GM12878 (cell line): ENCODE data around the gene CA11. TPM values are rescaled to one million over a fixed set of nuclear protein-coding genes. Genes with fewer than 3 reads are reported as not detected.

Experiments
- BHLHE40 ChIP-seq, 2 experiments: fragments of 450-650 bp in 1 of 2; IDR thresholded peaks; 2 replicates each; pipeline ENCODE4 v1.6.1; 2011 to 2017; ENCODE audit warnings: low read depth in 2 of 2, borderline replicate concordance in 1 of 2, improper control_type of control experiment in 1 of 2, low read length in 1 of 2, mild to moderate bottlenecking in 1 of 2
- BRCA1 ChIP-seq: IDR thresholded peaks from 2 replicates; pipeline ENCODE4 v1.6.1; 2011; ENCODE audit warnings: low read depth, low read length, improper control_type of control experiment
- DPF2 ChIP-seq: fragments of 450-650 bp; IDR thresholded peaks from 2 replicates; pipeline ENCODE4 v1.6.1; 2017; ENCODE audit warnings: mild to moderate bottlenecking
- KDM1A ChIP-seq: fragments of 200-600 bp; sonication (generic); IDR thresholded peaks from 2 replicates; pipeline ENCODE4 v1.6.1; 2016; ENCODE audit warnings: borderline replicate concordance
- NBN ChIP-seq: fragments of 450-650 bp; IDR thresholded peaks from 2 replicates; pipeline ENCODE4 v1.6.1; 2016
- RB1 ChIP-seq: fragments of 450-650 bp; formaldehyde crosslinking; IDR thresholded peaks from 2 replicates; pipeline ENCODE4 v1.6.1; 2017; ENCODE audit warnings: mild to moderate bottlenecking, borderline replicate concordance
- SIX5 ChIP-seq: IDR thresholded peaks from 2 replicates; pipeline ENCODE4 v1.6.1; 2011; ENCODE audit warnings: mild to moderate bottlenecking, low read depth, low read length, moderate library complexity; ENCODE audit not compliant: severe bottlenecking
- TCF7 ChIP-seq: IDR thresholded peaks from 2 replicates; pipeline ENCODE4 v1.6.1; 2014; ENCODE audit warnings: antibody characterized with exemption, borderline replicate concordance
- polyA plus RNA-seq, 11 experiments: library from polyadenylated mRNA; depleted of rRNA in 4 of 11; unstranded in 6 of 11; stranded (reverse) in 5 of 11; fragments of >200 nt; fragmentation: Nextera tagmentation in 4 of 11; fragmentation: Illumina TruSeq in 1 of 11; extraction: Ambion mirVana in 4 of 11; extraction: Trizol in 1 of 11; gene quantifications; 1 replicate in 1 of 11; 2 replicates in 10 of 11; pipeline versions ENCODE4 v1.2.1 to v1.2.3, GENCODE V29; 2011 to 2016; ENCODE audit warnings: inconsistent platforms in 2 of 11, missing spikeins in 2 of 11, low read depth in 1 of 11
- total RNA-seq, 4 experiments: library from RNA; depleted of rRNA in 3 of 4; stranded (reverse); fragments of >200 nt in 3 of 4; fragmentation: Illumina TruSeq in 1 of 4; extraction: Trizol in 1 of 4; gene quantifications; 2 replicates each; pipeline versions ENCODE4 v1.2.1 to v1.2.3, GENCODE V29; 2013 to 2021
- TF ChIP-seq, protein P1 (sequence below): fragments of 450-650 bp; IDR thresholded peaks from 2 replicates; pipeline ENCODE4 v1.6.1; 2017; ENCODE audit warnings: mild to moderate bottlenecking, moderate library complexity
- TF ChIP-seq, protein P2 (sequence below): fragments of 450-650 bp; IDR thresholded peaks from 2 replicates; pipeline ENCODE4 v1.6.1; 2016; ENCODE audit warnings: mild to moderate bottlenecking, moderate library complexity, borderline replicate concordance
- TF ChIP-seq, protein P3 (sequence below): fragments of 450-650 bp; formaldehyde crosslinking; IDR thresholded peaks from 2 replicates; pipeline ENCODE4 v1.4.0; 2022; ENCODE audit warnings: mild to moderate bottlenecking, moderate library complexity
- TF ChIP-seq, protein P4 (sequence below): fragments of 450-650 bp; IDR thresholded peaks from 2 replicates; pipeline ENCODE4 v1.6.1; 2018; ENCODE audit warnings: borderline replicate concordance, mild to moderate bottlenecking; ENCODE audit not compliant: partially characterized antibody
- TF ChIP-seq, protein P5 (sequence below): IDR thresholded peaks from 2 replicates; pipeline ENCODE4 v1.6.1; 2012; ENCODE audit warnings: low read depth, low read length, improper control_type of control experiment

The CA11 gene
- total and polyA plus RNA-seq, 10 of the 15 experiments (the other 5 are each of a cell fraction or from before 2014, with no cell fraction given) = 1.7 to 7.5 (median 2.4) TPM

DNA sequence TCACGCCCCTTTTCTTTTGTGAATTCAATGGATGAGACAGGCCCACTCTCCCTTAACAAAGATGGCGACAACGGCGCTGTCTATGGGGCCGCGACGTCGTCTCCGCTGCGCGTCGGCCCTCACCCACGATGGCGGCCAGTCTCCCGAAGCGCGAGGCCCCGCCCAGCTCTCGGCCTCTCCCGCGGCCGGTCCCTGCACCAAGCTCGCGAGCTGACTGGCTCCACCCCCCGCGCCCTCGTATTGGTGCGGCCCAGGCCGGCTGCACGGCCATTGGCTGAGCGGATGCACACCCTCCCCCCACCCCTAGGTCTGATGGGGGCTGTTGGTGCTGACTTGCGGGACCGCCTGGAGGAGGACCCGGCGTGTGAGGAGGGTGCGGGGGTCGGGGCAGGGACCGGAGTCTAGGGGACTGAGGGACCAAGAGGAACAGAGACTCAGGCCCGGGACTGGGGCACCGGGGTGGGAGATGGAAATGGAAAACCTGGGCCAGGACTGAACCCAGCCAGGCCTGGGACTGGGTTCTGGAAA is 21.9 kb downstream of the CA11 start (continued):
- TF ChIP-seq, protein P1, sequence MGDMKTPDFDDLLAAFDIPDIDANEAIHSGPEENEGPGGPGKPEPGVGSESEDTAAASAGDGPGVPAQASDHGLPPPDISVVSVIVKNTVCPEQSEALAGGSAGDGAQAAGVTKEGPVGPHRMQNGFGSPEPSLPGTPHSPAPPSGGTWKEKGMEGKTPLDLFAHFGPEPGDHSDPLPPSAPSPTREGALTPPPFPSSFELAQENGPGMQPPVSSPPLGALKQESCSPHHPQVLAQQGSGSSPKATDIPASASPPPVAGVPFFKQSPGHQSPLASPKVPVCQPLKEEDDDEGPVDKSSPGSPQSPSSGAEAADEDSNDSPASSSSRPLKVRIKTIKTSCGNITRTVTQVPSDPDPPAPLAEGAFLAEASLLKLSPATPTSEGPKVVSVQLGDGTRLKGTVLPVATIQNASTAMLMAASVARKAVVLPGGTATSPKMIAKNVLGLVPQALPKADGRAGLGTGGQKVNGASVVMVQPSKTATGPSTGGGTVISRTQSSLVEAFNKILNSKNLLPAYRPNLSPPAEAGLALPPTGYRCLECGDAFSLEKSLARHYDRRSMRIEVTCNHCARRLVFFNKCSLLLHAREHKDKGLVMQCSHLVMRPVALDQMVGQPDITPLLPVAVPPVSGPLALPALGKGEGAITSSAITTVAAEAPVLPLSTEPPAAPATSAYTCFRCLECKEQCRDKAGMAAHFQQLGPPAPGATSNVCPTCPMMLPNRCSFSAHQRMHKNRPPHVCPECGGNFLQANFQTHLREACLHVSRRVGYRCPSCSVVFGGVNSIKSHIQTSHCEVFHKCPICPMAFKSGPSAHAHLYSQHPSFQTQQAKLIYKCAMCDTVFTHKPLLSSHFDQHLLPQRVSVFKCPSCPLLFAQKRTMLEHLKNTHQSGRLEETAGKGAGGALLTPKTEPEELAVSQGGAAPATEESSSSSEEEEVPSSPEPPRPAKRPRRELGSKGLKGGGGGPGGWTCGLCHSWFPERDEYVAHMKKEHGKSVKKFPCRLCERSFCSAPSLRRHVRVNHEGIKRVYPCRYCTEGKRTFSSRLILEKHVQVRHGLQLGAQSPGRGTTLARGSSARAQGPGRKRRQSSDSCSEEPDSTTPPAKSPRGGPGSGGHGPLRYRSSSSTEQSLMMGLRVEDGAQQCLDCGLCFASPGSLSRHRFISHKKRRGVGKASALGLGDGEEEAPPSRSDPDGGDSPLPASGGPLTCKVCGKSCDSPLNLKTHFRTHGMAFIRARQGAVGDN = no peak
- TF ChIP-seq RB1 (no peak), BHLHE40 (IDR thresholded peaks at IDR 0.05; ENCODE audit: borderline replicate concordance in 1 of 2, low read depth in 2 of 2, low read length in 1 of 2) (peak; percentile 25 to 42; a peak in 1 of 4 replicates), KDM1A (no peak), DPF2 (0 out of 2 replicates have a peak, but pooled peaks have one; percentile 7), NBN (no peak; the same call in 1 of the 2 replicates), TCF7 (no peak), BRCA1 (peak; percentile 64), SIX5 (peak; percentile 76)
- TF ChIP-seq, protein P2, sequence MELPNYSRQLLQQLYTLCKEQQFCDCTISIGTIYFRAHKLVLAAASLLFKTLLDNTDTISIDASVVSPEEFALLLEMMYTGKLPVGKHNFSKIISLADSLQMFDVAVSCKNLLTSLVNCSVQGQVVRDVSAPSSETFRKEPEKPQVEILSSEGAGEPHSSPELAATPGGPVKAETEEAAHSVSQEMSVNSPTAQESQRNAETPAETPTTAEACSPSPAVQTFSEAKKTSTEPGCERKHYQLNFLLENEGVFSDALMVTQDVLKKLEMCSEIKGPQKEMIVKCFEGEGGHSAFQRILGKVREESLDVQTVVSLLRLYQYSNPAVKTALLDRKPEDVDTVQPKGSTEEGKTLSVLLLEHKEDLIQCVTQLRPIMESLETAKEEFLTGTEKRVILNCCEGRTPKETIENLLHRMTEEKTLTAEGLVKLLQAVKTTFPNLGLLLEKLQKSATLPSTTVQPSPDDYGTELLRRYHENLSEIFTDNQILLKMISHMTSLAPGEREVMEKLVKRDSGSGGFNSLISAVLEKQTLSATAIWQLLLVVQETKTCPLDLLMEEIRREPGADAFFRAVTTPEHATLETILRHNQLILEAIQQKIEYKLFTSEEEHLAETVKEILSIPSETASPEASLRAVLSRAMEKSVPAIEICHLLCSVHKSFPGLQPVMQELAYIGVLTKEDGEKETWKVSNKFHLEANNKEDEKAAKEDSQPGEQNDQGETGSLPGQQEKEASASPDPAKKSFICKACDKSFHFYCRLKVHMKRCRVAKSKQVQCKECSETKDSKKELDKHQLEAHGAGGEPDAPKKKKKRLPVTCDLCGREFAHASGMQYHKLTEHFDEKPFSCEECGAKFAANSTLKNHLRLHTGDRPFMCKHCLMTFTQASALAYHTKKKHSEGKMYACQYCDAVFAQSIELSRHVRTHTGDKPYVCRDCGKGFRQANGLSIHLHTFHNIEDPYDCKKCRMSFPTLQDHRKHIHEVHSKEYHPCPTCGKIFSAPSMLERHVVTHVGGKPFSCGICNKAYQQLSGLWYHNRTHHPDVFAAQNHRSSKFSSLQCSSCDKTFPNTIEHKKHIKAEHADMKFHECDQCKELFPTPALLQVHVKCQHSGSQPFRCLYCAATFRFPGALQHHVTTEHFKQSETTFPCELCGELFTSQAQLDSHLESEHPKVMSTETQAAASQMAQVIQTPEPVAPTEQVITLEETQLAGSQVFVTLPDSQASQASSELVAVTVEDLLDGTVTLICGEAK = no peak
- TF ChIP-seq, protein P3, sequence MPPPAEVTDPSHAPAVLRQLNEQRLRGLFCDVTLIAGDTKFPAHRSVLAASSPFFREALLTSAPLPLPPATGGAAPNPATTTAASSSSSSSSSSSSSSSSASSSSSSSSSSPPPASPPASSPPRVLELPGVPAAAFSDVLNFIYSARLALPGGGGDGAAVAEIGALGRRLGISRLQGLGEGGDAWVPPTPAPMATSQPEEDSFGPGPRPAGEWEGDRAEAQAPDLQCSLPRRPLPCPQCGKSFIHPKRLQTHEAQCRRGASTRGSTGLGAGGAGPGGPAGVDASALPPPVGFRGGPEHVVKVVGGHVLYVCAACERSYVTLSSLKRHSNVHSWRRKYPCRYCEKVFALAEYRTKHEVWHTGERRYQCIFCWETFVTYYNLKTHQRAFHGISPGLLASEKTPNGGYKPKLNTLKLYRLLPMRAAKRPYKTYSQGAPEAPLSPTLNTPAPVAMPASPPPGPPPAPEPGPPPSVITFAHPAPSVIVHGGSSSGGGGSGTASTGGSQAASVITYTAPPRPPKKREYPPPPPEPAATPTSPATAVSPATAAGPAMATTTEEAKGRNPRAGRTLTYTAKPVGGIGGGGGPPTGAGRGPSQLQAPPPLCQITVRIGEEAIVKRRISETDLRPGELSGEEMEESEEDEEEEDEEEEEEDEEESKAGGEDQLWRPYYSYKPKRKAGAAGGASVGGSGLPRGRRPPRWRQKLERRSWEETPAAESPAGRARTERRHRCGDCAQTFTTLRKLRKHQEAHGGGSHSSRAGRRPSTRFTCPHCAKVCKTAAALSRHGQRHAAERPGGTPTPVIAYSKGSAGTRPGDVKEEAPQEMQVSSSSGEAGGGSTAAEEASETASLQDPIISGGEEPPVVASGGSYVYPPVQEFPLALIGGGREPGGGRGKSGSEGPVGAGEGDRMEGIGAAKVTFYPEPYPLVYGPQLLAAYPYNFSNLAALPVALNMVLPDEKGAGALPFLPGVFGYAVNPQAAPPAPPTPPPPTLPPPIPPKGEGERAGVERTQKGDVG (CRISPR knock-in tag) = no peak
- TF ChIP-seq, protein P4, sequence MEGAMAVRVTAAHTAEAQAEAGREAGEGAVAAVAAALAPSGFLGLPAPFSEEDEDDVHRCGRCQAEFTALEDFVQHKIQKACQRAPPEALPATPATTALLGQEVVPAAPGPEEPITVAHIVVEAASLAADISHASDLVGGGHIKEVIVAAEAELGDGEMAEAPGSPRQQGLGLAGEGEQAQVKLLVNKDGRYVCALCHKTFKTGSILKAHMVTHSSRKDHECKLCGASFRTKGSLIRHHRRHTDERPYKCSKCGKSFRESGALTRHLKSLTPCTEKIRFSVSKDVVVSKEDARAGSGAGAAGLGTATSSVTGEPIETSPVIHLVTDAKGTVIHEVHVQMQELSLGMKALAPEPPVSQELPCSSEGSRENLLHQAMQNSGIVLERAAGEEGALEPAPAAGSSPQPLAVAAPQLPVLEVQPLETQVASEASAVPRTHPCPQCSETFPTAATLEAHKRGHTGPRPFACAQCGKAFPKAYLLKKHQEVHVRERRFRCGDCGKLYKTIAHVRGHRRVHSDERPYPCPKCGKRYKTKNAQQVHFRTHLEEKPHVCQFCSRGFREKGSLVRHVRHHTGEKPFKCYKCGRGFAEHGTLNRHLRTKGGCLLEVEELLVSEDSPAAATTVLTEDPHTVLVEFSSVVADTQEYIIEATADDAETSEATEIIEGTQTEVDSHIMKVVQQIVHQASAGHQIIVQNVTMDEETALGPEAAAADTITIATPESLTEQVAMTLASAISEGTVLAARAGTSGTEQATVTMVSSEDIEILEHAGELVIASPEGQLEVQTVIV = no peak
- TF ChIP-seq, protein P5, sequence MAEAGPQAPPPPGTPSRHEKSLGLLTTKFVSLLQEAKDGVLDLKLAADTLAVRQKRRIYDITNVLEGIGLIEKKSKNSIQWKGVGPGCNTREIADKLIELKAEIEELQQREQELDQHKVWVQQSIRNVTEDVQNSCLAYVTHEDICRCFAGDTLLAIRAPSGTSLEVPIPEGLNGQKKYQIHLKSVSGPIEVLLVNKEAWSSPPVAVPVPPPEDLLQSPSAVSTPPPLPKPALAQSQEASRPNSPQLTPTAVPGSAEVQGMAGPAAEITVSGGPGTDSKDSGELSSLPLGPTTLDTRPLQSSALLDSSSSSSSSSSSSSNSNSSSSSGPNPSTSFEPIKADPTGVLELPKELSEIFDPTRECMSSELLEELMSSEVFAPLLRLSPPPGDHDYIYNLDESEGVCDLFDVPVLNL = peak; percentile 25; the same call in 1 of the 2 replicates
